Mononuclear cell (primary cell): Measurements from ENCODE around the gene RPP30. TPM values are rescaled to one million over a fixed set of nuclear protein-coding genes. Genes with fewer than 3 reads are reported as not detected.
"Not testable (repeated sequence)": the region's sequence is repeated elsewhere in the genome, so short reads cannot be mapped to it uniquely, and the experiment has no call there.

Experiments used
- H3K27me3 ChIP-seq: 2 replicates; pipeline ENCODE4 v1.6.0; 2011; ENCODE audit warnings: low read length, control low read depth; ENCODE audit not compliant: insufficient read depth
- H3K4me1 ChIP-seq: 2 replicates; pipeline ENCODE4 v1.5.1; 2011; ENCODE audit warnings: mild to moderate bottlenecking, low read length, control low read depth; ENCODE audit not compliant: insufficient read depth
- H3K4me3 ChIP-seq: 2 replicates; pipeline ENCODE4 v1.5.1; 2011; ENCODE audit warnings: mild to moderate bottlenecking, low read length, moderate library complexity
- H3K9me3 ChIP-seq: 2 replicates; pipeline ENCODE4 v1.5.1; 2011; ENCODE audit warnings: low read depth, mild to moderate bottlenecking, control low read depth, low read length
- total RNA-seq: library from RNA; depleted of rRNA; stranded (reverse); fragments of >200 nt; gene quantifications from one replicate; pipeline ENCODE4 v1.2.3, GENCODE V29; 2012

The RPP30 gene
- total RNA-seq, 1 donor, result 34.1 TPM

GRCh38 chr10:90890347-90890746, 18.6 kb downstream of the RPP30 start:
- Histone ChIP-seq H3K27me3 (no peaks in the 10 kb centered on the region), H3K9me3 (no peaks in the 10 kb centered on the region), H3K4me3 (no peak overlapping the region), H3K4me1 (no peaks in the 10 kb centered on the region)

GRCh38 chr10:90893190-90893589, 21.4 kb downstream of the RPP30 start:
- Histone ChIP-seq H3K4me1 (no peaks in the 10 kb centered on the region), H3K9me3 (no peaks in the 10 kb centered on the region), H3K4me3 (no peak overlapping the region), H3K27me3 (no peaks in the 10 kb centered on the region)

- H3K27me3 ChIP-seq, H3K4me3 ChIP-seq, H3K4me1 ChIP-seq, H3K9me3 ChIP-seq: not testable (repeated sequence)
These were observed 25.1 kb downstream of the RPP30 start for GRCh38 chr10:90896916-90897315.

GRCh38 chr10:90905925-90906324, 34.2 kb downstream of the RPP30 start:
- no peak overlapping the region for H3K4me3 ChIP-seq
- no peaks in the 10 kb centered on the region for H3K4me1 ChIP-seq
- H3K27me3 ChIP-seq, result no peaks in the 10 kb centered on the region
- H3K9me3 ChIP-seq, result no peaks in the 10 kb centered on the region

GRCh38 chr10:90906596-90906995, 34.8 kb downstream of the RPP30 start:
- H3K27me3 ChIP-seq, result no peaks in the 10 kb centered on the region
- no peaks in the 10 kb centered on the region for H3K9me3 ChIP-seq
- H3K4me3 ChIP-seq, result no peak overlapping the region
- no peaks in the 10 kb centered on the region for H3K4me1 ChIP-seq

GRCh38 chr10:90911133-90912051, 39.6 kb downstream of the RPP30 start:
- Histone ChIP-seq H3K4me1 (no peaks in the 10 kb centered on the region), H3K4me3 (no peak overlapping the region), H3K9me3 (no peaks in the 10 kb centered on the region), H3K27me3 (no peaks in the 10 kb centered on the region)

GRCh38 chr10:90912174-90912573, 40.4 kb downstream of the RPP30 start:
- no peak overlapping the region for H3K4me3 ChIP-seq
- H3K9me3 ChIP-seq, result no peaks in the 10 kb centered on the region
- no peaks in the 10 kb centered on the region for H3K27me3 ChIP-seq
- H3K4me1 ChIP-seq, result no peaks in the 10 kb centered on the region

GRCh38 chr10:90912854-90913479, 41.2 kb downstream of the RPP30 start:
- Histone ChIP-seq H3K27me3 (no peaks in the 10 kb centered on the region), H3K4me3 (no peak overlapping the region), H3K4me1 (no peaks in the 10 kb centered on the region), H3K9me3 (no peaks in the 10 kb centered on the region)

- Histone ChIP-seq H3K4me3 (no peak overlapping the region), H3K27me3 (no peaks in the 10 kb centered on the region), H3K4me1 (no peaks in the 10 kb centered on the region), H3K9me3 (no peaks in the 10 kb centered on the region)
These were observed 42.1 kb downstream of the RPP30 start for GRCh38 chr10:90913774-90914420.

- no peak overlapping the region for H3K4me3 ChIP-seq
- H3K4me1 ChIP-seq, result no peaks in the 10 kb centered on the region
- no peaks in the 10 kb centered on the region for H3K9me3 ChIP-seq
- H3K27me3 ChIP-seq, result no peaks in the 10 kb centered on the region
These were observed 43.4 kb downstream of the RPP30 start for GRCh38 chr10:90914992-90915765.

- Histone ChIP-seq H3K4me1 (no peaks in the 10 kb centered on the region), H3K9me3 (no peaks in the 10 kb centered on the region), H3K4me3 (no peak overlapping the region), H3K27me3 (no peaks in the 10 kb centered on the region)
These were observed 43.9 kb downstream of the RPP30 start for GRCh38 chr10:90915766-90916075.

GRCh38 chr10:90916392-90917237, 44.8 kb downstream of the RPP30 start:
- no peaks in the 10 kb centered on the region for H3K9me3 ChIP-seq

GRCh38 chr10:90917238-90917967, 45.6 kb downstream of the RPP30 start:
- Histone ChIP-seq H3K4me3 (no peak overlapping the region), H3K9me3 (no peaks in the 10 kb centered on the region), H3K4me1 (no peaks in the 10 kb centered on the region), H3K27me3 (no peaks in the 10 kb centered on the region)

More at GRCh38 chr10:90916392-90917237, 44.8 kb downstream of the RPP30 start:
- Histone ChIP-seq H3K4me3 (no peak overlapping the region), H3K27me3 (no peaks in the 10 kb centered on the region), H3K4me1 (no peaks in the 10 kb centered on the region)

GRCh38 chr10:90917968-90918318, 46.2 kb downstream of the RPP30 start:
- H3K9me3 ChIP-seq, result no peaks in the 10 kb centered on the region
- H3K4me3 ChIP-seq, result no peak overlapping the region
- H3K27me3 ChIP-seq, result no peaks in the 10 kb centered on the region
- no peaks in the 10 kb centered on the region for H3K4me1 ChIP-seq
